Measurements from ENCODE around the gene EVL. TPM values are rescaled to one million over a fixed set of nuclear protein-coding genes. Genes with fewer than 3 reads are reported as not detected.
"Not testable (repeated sequence)": the region's sequence is repeated elsewhere in the genome, so short reads cannot be mapped to it uniquely, and the experiment has no call there.

Gene EVL
- total RNA-seq, 1 experiment from 2014 or later: 24.1 TPM

DNA sequence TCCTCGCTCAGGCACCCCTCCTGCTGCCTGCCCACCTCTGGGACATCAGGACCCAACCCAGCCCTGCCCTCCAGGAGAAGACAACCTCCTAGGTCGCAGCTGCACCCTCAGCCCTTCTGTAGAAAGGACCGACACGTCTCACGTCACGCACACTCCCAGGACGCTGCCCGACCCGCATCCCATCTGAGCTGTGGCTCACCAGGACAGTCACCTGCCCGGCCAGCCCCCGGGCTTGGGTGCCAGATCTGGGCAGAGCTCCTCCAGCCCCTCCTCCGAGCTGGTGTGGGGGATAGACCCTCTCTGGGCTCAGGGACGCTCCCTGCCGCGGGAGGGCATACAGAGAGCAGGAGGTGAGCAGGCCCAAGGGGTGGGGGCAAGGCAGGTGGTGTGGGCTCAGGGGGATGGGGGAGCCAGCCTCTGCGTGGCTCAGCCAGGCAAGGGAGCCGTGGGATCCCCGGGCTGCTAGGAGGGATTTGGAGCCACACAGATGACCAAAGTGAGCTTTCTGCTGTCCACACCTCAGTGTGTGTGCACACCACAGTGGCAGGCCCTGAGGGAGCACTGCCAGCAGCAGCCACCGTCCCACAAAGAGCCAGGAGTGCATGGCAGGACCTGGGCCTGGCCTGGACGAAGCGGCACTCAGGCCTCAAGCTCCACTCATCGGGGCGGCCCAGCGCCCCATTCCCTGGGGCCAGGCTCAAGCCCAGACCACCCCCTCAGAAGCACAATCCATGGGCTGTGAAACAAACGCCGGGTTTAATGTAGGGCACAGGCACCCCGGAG is 80.7 kb downstream of the EVL start:
- DNase-seq (ENCODE audit: low read depth): no peak

DNA sequence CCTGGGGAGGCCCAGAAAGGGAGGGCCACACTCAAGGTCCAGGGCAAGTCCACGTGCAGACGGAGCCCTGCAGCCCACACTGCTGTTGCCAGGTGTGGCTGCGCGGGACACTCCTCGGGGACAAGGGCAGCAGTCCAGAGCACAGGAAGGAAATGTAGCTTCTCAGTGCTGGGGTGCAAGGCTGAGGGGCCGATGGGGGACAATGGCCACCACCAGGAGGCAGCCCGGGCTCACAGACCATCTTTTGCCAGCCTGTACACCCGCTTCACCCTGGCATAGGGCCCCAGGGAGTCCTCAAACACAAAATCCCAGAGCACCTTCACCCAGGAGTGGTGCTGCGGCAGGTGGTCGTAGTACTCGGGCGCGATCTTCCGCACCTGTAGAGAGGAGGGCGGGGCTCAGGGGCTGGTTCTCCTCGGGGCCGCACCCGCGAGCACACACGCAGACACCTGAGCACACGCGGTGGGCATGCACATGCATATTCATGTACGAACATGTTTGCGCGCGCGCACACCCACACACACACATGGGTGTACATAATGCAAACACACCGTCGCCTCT is 81.4 kb downstream of the EVL start:
- DNase-seq (ENCODE audit: low read depth): no peak

DNA sequence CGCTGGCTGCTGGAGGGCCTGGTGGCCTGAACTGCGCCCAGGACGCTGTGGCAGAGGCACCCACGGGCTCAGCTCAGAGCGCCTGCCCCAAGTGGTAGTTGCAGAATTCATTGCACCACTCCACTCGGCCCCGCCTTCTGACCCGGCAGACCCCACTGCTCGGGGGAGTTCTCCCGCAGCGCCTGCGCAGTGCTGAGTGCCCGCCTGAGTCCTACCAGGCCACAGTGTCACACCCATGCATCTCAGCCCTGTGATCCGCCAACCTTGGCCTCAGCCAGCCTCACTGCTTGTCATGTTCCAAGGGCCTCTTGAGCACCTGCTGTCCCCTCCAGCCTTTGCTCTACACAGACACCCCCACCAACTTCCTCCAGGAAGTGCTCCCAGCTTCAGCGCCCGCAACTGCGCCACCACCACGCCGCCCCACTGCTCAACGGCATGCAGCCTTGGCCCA is 82.0 kb downstream of the EVL start:
- DNase-seq (ENCODE audit: low read depth): no peak

DNA sequence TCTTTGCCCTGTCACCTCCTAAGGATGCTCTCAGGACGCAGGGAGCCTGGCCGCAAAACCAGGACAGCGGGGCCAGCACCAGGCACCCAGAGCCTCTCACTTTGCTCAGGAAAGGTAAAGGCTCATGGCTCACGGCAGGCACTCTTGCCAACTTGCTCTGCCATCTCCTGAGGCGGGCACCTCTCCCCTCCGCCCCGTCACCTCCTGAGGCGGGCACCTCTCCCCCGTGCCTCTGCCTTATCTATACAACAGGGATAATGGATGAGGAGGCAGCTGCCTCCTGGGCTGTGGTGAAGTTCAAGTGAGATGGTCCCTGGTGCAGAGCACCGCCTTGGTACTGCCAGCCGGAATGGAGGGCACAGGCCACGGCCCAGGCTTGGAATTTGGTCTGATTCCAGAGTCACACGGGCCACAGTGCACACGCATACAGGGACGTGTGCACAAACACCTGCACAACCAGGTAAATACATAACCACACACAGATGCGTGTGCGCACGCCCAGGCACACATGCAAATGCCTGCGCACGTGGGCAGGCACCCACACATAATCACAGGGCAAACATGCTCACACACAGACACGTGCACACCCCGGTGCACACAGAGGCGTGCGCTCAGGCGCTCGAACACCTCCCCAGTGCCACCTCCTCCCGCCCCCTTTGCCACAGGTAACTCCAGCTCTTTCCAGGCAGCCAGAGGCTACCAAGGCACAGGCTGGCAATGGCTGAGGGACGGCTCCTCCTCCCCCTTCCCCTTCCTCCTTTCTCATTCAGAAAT is 82.7 kb downstream of the EVL start:
- no peak for DNase-seq (ENCODE audit: low read depth)

DNA sequence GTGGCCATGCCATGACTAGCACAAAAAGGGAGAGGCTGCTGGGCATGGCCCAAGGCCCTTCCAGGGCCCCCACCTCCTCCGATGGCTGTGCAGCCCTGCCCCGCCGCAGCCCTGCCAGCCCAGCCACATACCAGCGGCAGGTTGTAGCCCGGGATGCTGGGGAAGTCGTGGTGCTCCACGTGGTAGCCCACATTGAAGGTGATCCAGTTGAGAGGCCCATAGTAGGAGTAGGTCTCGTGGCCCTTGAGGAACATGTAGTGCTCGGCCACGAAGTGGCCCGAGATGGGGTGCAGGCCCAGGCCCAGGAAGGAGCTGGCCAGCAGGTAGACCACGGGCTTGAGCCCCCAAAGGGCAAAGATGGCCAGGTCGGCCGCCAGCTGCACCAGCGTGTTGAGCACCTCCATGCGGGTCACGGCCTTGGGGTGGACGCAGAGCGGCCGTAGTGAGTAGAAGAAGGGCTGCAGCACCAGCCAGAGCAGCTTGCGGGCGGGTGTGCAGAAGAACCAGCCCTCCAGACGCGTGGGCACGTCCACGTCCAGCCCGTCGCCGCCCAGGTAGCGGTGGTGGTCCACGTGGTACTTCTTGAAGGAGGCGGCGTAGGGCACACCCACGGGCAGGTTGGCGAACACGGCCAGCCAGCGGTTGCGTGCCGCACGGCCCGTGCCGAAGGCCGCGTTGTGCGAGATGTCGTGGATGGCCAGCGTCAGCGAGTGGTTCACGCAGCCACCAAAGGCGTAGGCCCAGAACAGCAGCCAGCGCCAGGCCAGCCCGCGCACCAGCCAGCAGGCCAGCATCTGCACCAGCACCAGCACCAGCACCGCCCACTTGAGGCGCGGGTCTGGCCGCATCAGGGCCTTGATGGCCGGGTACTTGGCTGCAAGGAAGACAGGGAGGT is 83.9 kb downstream of the EVL start:
- no peak for DNase-seq (ENCODE audit: low read depth)

GRCh38 chr14:100149851-100150611 is 84.8 kb downstream of the EVL start:
- DNase-seq (ENCODE audit: low read depth): no peak

GRCh38 chr14:100150932-100151587 is 85.8 kb downstream of the EVL start:
- DNase-seq (ENCODE audit: low read depth): no peak

DNA sequence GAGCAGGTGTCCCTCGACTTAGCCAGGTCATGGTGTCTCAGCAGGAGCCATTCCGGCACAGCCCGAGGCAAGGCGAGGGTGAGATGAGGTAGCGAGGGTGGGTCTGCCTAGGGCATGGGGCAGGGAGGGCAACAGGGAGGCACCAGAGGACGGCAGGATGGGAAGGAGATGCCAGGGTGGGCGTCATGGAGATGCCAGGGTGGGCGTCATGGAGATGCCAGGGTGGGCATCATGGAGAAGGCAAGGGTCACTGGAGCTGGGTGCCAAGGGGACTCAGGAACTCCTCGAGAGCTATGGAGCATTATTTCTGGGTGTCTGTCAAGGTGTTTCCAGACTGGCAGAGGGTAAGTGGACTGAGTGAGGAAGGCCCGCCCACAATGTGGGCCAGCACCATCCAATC is 86.9 kb downstream of the EVL start:
- no peak for DNase-seq (ENCODE audit: low read depth)

- DNase-seq (ENCODE audit: low read depth): no peak
Measured at GRCh38 chr14:100153560-100153959, 88.3 kb downstream of the EVL start.

DNA sequence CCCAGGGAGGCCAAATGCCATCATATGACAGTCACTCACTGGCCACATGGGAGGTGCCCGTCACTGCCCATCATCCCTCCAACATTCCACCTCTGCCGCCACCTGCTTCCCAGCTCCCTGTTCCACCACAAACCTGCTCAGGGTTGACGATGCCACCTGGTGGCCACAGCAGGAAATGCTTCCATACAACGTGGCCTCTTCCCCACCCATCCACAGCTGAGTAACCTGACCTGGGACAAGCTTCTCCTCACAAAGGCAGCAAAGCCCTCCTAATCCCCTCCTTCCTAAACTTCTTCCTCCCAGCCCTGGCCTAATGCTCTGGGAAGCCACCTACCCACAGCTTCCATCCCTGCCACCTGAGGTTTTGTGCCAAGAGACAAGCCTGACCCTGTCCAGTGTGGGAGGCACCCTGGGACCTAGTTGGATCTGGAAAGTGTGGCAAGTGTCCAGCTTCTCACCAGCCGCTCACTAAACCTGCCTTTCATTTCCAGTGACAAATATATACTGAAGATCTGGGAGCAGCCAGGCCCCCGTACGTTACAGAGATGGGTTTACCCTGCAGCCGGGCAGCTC is 89.9 kb downstream of the EVL start:
- peak; percentile 25 for DNase-seq (ENCODE audit: low read depth)

DNA sequence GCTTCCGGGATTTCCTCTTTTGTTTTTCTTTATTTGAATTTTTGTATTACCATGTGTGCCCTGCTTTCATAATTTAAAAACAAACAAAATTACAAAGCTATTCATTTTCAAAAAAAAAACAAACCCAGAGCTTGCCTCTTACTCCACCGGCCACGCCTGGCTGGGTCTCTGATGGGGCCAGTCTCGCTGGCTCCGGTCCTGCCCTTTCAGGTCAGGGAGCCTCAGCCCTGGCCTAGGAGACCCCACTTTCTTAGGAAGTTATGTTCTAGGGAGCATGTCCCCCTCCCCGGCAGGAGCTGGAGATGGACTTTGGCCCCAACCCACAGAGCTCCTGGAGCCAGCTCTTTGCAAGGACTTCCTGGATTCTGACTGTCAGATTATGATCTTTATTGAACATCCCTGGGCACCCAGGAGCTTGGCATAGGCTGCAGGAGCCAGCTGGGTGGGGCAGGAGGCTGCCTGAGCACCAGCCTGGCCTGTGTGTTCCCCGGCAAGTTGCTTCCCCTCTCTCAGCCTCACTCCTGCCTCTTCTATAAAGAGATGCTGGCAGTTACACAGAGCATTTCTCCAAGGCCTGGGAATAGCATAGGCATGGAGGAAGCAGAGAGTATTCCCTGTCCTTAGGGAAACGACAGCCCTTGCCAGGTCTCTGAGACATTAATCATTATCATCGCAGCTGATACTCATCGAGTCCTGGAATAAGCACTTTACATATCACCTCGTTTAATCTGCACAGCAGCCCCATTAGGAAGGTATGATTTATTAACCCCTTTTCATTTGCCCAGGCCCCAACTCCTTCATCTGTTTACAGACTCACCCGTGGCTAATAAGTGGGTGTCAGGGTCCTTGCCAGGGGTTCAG is 90.8 kb downstream of the EVL start:
- DNase-seq (ENCODE audit: low read depth): no peak

DNA sequence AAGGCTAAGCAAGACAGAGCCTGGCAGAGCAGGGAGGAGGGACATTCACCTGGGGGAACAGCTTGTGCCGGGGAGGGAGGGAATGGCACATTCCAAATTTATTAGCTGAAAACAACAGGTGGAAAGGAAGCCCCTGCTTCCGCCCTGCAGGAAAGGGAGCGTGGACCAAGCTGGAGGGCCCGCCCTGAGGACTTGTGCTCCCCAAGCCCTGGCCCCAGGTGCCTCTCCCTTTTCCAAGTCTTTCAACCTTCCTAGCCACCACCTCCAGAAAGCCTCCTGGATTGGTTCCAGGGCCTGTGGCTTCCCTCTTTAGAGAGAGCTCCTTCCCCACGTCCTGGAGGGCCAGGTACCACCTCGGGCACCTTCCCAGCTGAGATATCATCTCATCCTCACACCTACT is 91.6 kb downstream of the EVL start:
- DNase-seq (ENCODE audit: low read depth): no peak

- DNase-seq (ENCODE audit: low read depth): not testable (repeated sequence)
Measured at GRCh38 chr14:100157548-100158232, 92.5 kb downstream of the EVL start.

GRCh38 chr14:100158566-100159093 is 93.4 kb downstream of the EVL start:
- no peak for DNase-seq (ENCODE audit: low read depth)

- DNase-seq (ENCODE audit: low read depth): no peak
Measured at GRCh38 chr14:100159094-100159864, 94.1 kb downstream of the EVL start, which contains the start of gene DEGS2. TSS of gene DEGS2 (minus strand) at chr14:100159645. CDS start at chr14:100159587, 58 bp downstream.

DNA sequence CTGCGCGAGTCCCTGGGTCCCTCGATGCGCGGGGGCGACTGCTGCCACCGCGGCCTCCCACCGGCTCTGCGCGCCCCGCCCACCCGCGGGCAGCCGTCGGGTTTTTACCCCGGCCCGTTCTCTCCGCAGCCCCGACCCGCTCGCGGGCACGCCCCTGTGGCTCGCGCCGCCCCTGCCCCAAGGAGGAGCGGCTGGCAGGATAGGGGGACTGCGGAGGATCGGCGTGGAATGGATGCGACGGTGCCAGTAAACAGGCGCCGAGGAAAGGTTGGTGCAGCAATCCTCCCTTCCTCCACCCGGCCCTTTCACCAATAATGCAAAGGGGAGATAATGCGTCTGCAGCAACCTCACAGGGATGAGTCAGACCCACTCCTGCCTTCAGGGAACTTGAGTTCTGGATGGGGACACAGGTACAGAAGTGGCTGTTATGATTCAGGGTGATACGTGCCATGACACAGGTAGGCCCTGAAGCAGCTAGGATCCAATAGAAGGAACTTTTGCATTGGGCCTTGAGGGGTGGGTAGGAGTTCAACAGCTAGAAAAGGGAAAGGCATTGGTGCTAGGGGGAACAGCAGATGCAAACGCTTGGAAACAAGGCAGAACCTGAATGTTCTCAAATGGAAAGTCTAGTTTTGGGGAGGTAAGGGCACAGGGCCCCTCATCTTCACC is 94.8 kb downstream of the EVL start:
- DNase-seq (ENCODE audit: low read depth): no peak

- no peak for DNase-seq (ENCODE audit: low read depth)
Measured at GRCh38 chr14:100160534-100160916, 95.3 kb downstream of the EVL start.
